ENCODE results near the gene AIF1.

DNA sequence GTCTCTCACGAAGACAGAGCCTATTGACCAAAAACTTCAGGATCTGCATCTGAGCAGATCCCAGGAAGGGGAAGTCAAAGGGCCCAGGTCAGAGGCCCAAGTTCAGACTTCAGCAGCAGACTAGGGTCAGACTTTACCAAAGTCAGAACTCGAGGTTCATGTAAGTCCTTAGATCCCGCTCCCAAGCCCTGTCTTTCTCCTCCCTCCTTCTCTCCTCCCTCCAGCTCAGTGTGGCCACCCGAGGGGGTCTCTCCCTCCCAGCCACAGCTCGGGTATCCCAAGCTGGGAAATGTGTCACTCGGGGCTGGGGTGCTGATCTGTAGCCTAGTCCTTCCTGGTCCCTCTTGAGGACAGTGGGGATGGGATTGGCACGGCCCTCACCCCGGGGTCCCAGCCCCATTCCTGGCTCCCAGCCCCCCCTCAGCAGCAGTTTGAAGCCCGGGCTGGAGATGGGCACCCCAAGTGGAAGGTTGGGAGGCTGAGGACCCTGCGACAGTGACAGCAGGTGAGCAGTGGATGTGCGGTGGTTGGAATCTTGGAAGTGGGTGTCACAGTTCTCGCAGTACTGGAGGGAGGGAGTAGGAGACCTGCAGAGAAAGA lies 47.2 kb downstream of the AIF1 start:
- TF ChIP-seq, protein P1, sequence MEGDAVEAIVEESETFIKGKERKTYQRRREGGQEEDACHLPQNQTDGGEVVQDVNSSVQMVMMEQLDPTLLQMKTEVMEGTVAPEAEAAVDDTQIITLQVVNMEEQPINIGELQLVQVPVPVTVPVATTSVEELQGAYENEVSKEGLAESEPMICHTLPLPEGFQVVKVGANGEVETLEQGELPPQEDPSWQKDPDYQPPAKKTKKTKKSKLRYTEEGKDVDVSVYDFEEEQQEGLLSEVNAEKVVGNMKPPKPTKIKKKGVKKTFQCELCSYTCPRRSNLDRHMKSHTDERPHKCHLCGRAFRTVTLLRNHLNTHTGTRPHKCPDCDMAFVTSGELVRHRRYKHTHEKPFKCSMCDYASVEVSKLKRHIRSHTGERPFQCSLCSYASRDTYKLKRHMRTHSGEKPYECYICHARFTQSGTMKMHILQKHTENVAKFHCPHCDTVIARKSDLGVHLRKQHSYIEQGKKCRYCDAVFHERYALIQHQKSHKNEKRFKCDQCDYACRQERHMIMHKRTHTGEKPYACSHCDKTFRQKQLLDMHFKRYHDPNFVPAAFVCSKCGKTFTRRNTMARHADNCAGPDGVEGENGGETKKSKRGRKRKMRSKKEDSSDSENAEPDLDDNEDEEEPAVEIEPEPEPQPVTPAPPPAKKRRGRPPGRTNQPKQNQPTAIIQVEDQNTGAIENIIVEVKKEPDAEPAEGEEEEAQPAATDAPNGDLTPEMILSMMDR (conservative IDR thresholded peaks at IDR 0.05; ENCODE audit: low read length) = no peak
- TF ChIP-seq EZH2phosphoT487 (IDR thresholded peaks at IDR 0.05; ENCODE audit: borderline replicate concordance, low read depth, low read length) = no peak

Data from OCI-LY7 (cell line).